GM19452 (cell line): ENCODE results near the gene HECTD3.

Source experiments
- ATAC-seq: cut with Tn5 transposase; IDR thresholded peaks from one replicate; pipeline ENCODE4 v1.9.1; 2021; ENCODE audit not compliant: unreplicated experiment

HECTD3 gene

DNA sequence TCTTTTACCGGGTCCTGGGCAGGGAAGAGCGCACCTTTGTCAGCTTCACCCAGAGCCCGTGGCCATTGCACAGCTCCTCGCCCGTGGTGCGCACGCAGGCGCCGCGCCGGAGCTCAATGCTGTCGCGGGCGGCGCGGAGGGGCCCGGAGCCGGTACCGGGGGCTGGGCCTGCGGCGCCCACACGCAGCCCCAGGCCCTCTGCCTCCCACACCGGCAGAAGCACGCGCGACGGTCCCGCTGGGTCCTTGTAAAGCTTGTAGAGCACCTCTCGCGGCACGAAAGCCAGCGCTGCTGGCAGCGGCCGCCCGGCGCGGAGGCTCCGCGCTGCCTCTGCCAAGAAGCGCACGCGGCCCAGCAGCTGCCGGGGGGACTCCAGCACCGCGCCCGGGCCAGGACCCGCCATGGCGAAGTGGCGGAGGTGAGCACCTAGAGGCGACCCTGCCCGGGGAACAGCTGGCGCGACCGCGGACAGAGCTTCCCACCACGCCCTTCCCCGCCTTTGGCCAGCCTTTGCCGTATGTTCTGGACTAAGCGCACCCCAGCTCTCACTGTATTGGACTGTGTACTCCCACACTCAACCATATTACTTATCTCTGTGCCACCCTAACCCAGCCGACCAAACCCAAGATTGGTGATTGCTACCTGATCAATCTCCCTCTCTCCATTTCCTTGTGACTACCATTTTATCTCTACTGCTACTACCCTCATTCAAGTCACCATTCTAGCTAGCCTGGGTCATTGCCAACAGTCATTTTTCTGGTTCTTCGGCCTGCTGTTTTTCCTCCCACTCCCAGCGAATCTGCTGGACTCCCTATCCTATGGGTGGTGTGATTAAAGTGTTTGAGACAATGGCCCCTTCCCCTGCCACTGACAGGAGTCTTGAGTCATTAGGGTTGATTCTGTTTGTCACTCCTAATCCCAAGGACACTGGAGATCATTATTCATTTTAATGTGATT lies at the start of gene HECTD3:
Gene HECTD3 (minus strand): TSS at position 470 of the 957 bp plus-strand sequence. CDS start 67 bp downstream, at position 403.
- ATAC-seq = peak; percentile 49

DNA sequence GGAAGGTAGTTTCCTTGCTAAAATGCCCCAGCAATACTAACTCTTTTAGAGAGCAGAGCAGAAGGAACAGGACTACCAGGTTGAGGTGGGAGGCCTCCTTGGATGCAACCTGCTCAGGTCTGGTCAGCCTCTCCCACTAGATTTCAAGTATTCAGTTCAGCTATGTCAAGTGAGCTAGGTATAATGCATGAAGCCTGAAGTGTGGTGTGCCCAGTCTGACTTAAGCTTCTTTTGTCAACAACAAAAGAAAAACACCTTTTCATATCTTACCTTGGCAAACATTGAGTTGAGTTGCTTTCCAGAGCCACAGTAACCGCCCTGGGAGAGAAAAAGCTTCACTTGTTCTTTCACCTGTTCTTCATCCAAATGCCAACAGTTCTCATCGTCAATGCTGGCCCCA lies 48.7 kb upstream of the HECTD3 start:
- ATAC-seq = no peak

DNA sequence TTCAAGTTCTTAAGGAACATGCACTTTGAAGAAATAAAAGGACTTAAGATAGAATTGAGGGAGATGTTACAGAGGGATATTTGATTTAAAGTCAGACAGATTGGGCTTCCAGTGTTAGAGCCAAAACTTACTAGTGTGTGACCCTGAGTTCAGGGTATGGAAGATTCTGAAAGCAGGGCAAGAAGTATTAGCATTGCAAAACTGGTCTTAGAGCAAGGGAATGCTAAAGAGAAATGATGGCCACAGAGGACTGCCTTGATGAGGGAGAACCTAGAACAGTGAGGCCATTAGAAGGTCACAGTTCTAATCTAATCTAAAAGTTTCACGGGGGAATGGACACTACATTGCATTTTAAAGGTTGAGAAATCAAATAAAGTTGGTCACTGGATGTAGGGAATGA lies 46.4 kb upstream of the HECTD3 start:
- no peak for ATAC-seq

DNA sequence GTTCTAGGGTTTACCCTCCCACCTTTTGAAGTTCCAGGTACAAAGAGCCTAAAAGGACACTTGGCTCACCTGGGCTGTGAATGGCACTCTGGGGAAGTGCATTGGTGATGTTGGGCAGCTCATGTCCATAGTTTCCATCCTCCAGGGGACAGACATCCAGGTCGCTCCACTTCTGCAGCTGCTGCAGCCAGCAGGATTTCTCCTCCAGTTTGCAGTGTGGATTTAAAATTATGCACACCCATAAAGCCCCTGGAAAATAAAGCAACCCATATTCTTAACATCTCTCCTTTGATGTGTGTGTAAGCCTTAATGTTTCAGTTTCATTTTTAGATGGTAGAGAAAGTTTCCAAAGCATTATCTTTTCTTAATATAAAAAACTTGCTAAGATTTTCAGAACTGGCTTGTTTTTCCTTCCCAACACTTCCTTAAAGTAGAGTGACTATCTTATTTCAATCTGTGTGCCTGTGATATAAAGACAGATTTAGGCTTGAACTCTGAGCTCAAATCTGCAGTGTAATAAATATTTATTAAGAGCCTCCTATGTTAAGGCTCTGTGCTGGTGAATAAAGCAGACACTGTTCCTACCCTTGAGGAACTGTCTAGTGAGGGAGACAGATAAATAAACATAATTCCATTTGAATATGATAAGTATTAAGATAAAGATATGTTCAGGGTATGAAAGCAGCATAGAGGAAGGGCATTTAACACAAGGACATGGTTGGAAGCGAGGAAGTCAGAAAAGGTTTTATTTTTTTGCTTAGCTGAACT lies 40.1 kb upstream of the HECTD3 start:
- ATAC-seq = no peak

DNA sequence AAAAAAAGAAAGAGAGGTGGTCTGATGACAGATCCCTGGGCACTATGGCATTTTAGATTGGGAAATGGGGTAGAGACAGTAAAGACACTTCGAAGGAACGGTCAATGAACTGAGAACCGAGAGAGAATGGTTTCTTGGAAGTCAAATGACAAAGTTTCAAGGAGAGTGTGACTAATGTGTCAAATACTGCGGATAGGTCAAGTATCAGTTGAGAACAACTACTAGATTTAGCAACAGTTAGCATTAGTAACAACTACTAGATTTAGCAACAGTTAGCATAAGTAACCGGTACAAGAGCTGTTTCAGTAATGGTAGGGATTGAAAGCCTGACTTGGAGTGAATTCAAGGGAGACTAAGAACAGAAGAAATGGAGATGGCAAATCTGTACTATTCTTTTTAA lies 35.9 kb upstream of the HECTD3 start:
- no peak for ATAC-seq

DNA sequence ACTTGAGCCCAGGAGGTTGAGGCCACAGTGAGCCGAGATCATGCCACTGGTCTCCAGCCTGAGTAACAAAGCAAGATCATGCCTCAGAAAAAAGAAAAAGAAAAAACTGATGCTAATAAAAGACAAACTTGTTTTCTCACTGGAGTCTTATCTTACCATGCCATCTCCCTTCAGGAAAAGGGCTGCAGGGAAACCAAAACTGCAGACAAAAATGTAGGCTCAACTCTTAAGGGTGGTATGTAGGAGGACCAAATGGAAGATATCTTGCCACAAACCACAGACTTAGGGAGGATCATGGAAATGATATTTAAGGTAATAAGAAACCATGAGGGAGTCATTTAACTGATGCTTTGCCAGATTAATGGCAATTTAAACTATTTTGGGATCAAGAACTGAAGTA lies 33.8 kb upstream of the HECTD3 start:
- no peak for ATAC-seq

DNA sequence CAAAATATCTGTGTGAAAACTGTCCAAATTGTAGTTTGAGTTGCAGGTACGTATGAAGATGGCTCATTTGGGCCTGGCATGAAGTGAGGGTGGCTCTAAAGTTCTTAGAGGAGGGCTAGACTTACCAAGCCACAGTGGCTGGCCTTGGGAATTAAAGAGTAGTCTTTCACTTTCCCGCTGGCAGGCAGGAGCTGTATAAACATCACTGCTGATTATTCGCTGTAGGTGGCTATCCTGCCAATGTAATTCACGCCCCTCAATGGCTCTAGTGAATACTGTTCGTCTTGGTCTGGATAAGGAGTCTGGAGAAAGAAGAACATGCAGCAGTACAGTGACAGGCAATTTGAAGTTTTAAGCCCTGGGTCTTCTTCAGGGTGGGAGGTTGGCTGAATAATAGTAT lies 32.0 kb upstream of the HECTD3 start:
- no peak for ATAC-seq

DNA sequence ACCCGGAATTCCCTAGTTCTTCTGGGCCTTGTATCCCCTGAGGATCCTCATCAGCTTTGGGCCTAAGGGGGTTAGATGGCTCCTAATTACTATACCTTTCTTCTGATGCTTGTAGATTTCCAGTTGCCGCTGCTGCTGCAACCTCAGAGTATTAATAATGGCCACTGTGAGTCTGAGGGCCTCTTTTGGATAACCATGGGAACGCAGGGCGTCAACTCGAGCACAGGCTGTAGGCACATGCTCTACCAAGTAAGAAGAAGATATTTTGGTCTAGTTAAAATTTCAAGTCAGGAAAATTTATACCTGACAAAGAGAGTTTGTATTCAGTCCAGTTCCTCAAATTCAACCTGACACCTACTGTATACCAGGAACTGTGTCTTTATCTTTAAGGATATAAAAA lies 29.2 kb upstream of the HECTD3 start:
- no peak for ATAC-seq

DNA sequence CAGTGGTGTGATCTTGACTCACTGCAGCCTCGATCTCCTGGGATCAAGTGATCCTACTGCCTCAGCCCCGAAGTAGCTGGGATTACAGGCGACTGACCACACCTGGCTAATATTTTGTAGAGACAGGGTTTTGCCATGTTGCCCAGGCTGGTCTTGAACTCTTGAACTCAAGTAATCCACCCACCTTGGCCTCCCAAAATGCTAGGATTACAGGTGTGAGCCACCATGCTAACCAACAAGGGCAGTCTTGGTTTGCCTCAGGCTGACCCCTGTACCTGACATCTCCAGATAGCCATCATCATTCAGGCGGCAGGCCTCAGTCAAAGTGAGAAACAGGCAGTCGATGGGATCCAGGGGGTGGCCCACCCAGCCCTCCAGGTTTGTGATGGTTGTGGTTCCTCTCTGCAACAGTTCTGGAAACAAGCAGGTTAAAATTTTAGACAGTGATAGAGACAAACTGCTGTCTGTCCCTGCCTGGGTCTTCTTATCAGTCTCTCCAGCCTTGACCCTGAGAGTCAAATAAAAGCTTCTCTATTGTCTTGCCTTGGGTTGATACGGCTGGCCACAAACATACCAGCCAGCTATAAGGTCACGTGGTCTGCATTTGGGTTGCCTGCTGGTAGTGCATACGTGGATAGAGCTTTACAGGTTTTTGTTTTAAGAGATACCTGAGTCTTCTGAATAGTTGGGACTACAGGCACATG lies 27.7 kb upstream of the HECTD3 start:
- no peak for ATAC-seq

DNA sequence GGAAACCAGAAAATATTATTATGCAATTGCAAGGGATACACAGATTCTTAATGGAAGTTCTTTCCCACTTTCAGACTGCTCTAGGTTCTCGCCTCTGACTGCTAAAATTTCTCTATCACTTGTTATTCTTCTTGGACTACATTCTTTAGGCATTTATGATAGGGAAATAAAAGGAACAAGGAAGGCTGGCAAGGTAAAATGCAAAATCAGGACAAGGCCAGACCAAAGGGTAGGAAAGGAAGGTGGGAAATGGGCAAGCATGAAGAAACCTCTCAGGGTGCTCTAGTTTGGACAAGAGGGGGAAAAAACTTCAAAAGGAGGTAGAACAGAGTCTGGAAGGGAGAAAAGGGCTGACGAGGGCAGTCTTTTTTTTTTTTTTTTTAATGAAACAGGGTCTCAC lies 27.1 kb upstream of the HECTD3 start:
- ATAC-seq = no peak

DNA sequence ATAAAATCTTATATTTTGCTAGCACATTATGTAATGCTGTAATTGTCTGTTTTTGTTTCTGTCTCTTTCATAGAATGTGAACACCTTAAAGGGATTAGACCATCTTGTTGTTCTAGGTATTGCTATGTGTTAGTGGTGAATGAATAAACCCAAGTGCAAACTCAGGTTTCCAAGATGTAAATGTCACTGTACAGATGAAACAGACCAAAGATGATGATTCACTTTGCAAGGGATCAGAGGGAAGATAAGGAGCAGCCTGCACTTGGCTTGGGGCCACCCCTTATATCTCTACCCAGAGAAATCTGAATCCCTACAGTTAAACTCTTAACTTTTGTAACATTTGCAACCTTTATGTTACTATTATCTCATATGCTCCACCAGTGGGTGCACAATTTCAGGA lies 26.3 kb upstream of the HECTD3 start:
- no peak for ATAC-seq

DNA sequence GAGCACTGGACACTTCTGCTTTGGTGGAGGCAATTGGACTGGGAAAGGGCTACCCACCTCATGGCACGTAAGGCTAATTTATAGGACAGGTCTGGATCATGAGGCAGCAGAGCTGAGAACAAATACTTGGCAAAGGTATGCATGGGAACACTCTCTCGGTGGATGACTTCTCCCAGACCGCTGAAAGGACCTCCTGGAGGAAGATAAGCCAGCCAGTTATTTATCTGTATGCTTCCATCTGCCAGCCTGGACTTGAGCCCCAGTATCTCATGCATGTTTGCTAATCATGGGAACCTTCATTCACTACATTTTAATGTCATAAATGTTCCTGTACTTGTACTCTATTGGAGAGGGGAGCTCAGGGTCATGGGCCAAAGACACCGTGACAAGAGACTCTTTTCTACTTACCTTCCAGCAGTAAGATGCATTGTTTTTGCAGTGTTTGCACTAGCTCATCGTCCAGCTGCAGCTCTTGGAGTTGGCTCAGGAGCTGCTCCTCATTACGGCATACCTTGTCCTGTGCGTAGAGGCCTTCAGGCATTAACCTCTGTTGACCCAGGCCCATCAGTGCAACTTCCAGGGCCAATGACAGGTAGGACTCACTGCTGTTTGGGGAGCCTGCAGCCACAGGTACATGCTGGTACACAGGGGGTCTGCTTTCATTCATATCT lies 24.6 kb upstream of the HECTD3 start:
- no peak for ATAC-seq

DNA sequence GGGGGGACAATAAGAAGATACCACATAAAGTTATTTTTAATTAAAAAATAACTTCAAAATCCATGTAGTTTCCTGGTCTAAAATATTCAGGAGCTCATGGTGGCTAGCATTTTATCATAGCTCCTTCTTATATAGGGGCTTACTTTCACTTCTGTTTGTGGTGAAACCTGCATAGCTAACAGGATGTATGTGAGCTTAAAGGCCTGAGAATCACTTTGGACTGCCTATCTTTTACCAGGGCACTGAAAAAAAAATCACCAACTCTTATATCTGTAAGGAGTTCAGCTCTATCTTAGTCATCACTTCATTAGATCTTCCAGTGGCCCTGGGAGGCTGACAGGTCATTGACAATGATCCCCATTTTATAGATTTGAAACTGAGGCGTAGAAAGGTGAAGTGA lies 22.2 kb upstream of the HECTD3 start:
- ATAC-seq = no peak

DNA sequence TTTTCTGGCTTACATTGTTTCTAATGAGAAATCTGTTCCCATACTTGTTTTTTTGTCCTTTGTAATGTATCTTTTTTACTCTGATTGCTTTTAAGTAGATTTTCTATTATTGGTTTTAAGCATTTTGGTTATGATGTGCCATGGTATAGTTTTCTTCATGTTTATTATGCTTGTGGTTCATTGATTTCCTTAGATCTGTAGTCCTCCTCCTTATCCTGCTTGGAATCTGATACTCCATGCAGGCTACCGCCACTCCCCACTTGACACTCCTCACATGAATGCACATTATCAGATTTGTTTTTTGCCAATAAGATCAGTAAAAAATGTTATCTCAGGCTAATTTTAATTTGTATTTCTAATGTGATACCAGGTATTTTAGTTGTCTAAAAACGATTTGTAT lies 21.7 kb upstream of the HECTD3 start:
- ATAC-seq = no peak

DNA sequence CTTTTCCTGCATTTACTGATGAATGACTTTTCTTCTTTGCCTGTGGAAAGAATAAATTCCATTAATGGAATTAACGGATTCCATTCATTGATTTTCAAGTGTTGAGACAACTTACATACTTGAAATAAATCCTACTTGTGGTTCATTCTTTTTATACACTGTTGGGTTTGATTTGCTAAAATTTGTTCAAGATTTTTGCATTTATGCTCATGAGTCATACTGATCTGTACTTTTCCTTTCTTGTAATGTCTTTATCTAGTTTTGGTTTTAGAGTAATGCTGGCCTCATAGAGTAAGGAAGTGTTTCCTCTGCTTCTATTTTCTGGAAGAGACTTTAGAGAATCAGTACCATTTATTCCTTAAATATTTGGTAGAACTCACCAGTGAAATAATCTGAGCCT lies 15.3 kb upstream of the HECTD3 start:
- ATAC-seq = no peak

DNA sequence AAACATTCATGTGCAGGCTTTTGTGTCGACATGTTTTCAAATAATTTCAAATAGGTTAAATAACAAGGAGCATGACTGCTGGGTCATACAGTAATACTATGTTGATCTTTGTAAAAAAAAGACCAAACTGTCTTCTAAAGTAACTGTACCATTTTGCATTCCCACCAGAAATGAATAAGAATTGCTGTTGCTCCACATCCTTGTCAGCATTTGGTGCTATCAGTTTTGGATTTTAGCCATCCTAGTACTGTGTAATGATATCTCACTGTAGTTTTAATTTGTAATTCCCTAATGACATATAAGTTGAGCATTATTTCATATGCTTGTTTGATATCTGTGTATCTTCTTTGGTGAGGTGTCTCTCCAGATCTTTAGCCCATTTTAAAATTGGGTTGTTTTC lies 12.5 kb upstream of the HECTD3 start:
- no peak for ATAC-seq

DNA sequence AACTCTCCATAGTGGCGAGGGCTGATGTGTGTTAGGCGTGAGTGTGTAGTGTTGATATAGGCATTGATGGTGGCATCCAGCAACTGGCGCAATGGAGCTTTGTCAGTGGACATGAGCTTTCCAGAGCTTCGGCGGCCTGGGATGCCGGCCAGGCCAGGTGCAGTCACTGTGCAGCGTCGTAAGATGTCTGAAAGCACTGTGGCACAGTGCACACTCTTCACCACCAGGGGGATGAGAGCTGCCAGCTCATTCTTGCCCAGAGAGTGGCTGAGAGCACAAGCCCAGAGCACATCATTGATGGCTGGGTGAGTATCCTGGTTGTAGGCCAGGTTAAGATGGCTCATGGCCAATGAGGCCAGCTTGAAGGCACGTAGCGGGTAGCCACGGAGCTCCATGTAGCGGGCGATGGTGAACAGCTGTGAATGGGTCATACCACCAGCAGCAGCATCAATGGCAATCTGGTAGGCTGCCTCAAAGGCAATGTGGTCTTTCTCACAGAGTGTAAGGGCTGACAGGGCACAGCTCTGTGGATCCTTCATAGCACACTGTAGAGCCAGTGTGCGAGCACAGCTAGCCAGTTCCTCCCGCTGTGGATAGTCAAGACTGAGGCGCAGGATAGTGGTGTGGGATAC lies 7.6 kb upstream of the HECTD3 start:
- ATAC-seq = peak; percentile 56

DNA sequence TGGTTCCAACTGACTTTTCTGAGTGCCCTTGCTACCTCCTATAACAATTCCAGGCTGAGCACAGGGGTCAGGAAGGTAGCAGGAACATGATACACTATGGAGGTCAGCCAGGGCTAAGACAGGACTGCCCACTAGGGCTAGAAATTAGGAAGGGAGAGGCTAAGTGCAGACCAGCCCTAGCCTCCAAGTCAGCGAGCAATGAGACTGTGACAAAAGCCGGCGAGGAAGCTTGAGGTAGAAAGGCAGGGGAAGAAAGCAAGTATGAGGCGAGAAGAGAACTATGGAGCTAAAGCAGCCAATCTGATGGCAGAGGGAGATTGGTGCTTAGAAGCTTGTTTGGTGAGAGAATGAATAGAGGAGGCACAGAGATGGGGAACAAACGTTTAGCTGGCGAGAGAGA lies 5.6 kb upstream of the HECTD3 start:
- no peak for ATAC-seq

DNA sequence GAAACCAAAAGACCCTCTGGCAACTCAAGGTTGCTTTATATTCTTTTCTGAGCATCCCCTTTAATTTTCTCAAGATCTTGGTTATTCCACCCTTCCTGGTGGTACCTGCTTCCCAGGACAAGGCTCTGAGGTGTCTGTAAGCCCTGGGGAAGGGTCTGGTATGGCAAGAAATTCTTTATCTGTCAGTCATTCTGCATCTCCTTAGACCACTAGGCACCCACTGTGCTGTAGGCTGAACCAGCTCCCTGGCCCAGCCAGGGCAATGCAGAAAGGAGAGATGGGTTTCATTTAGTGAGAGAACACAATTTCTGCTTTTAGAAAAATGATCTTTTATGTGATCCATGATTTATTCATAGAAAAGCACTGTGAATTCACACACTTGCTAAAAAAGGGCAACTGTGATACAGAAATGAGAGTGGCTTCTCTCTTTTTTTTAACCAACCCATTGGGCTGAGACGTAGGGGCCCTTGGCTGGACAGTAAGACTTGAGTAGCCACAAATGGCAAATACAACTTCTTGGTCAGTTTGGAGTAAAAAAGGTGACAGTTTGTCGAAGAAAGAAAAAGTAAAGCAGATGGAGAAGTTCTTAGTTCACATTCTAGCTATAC lies 5.1 kb upstream of the HECTD3 start:
- no peak for ATAC-seq

DNA sequence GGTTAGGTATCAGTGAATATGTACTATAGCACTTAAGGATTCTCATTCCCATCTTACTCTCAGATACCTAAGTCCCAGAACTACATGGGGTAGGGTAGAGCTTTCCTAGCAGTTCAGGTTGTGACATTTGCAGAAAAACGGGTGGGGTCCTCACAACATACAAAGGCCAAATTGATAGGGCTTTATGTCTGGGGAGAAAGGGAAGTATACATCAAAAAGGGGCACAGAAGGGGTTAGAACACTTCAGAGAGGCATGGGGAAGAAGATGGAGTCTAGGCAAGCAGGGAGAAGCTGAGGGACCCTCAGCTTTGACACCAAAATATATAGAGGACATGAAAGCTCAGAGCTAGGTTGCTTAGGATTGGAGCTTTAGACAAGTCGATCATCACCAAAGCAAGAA lies 4.6 kb upstream of the HECTD3 start:
- ATAC-seq = no peak
